ENCODE measurements around the gene E2F1. TPM values are rescaled to one million over a fixed set of nuclear protein-coding genes. Genes with fewer than 3 reads are reported as not detected.

E2F1 gene
- total and polyA plus RNA-seq, 2 of the 4 experiments (the other 2 are of a cell fraction), result 10.9 to 14.0 TPM

GRCh38 chr20:33732166-33732970, 46.2 kb upstream of the E2F1 start:
- no TSS peak for BruUV-seq (replicated peaks)
- DNase-seq, result no peak
- intact Hi-C loops (cut with micrococcal nuclease), result loop anchor here (5.0 kb wide), 2 partner anchors 65 to 80 kb away; partner anchors contain the start of genes ACTL10 and CHMP4B

More at GRCh38 chr20:33732166-33732970, 46.2 kb upstream of the E2F1 start:
- peak overlapping the region; percentile 55 for H3K4ac ChIP-seq (ENCODE audit: low read depth, low read length)
- CTCF ChIA-PET, result interaction anchor here (0.8 to 1.1 kb wide), 3 partner anchors 71 to 260 kb away, joined by 3 read pairs; no protein-coding TSS in a partner anchor
- peak overlapping the region; percentile 71 for H3K27ac ChIP-seq (ENCODE audit: insufficient read depth, low read length)
- peak overlapping the region; percentile 61 for H3K9ac ChIP-seq (ENCODE audit: low read depth, low read length)
- peak overlapping the region; percentile 35 for H4K91ac ChIP-seq (ENCODE audit: insufficient read depth, low read depth, low read length)
- H3K27me3 ChIP-seq (ENCODE audit: control insufficient read depth, insufficient read depth, low read length), result no peaks in the 10 kb centered on the region; the same call in 1 of the 2 replicates
- H2BK20ac ChIP-seq (ENCODE audit: low read depth, low read length), result no peak overlapping the region
- H2AFZ ChIP-seq (replicated peaks; ENCODE audit: low read length, poor library complexity), result peak overlapping the region; percentile 99
- peak overlapping the region; percentile 50 for H3K14ac ChIP-seq (replicated peaks; ENCODE audit: low read depth, low read length)
- peaks cover 1% of the 10 kb centered on the region; the same call in 1 of the 2 replicates for H3K36me3 ChIP-seq (ENCODE audit: control insufficient read depth, insufficient read depth, low read length)
- H2BK5ac ChIP-seq (ENCODE audit: low read depth, low read length, poor library complexity, severe bottlenecking), result peak overlapping the region; percentile 49
- H3K56ac ChIP-seq (ENCODE audit: extremely low read depth, insufficient read depth, low read length), result peak overlapping the region; percentile 76
- dilution Hi-C loops (cut with HindIII; ENCODE audit: low sequenced_read_pairs, unreplicated experiment) (no loop called here), in situ Hi-C loops (cut with MboI; ENCODE audit: low sequenced_read_pairs) (no loop called here)
- POLR2A ChIA-PET (ENCODE audit: unreplicated experiment), result interaction anchor here (0.6 kb wide), 1 partner anchor 260 kb away, joined by 3 read pairs; no protein-coding TSS in a partner anchor
- peaks cover 18% of the 10 kb centered on the region for H3K4me1 ChIP-seq (ENCODE audit: control insufficient read depth, insufficient read depth, low read length)
- peak overlapping the region; percentile 59 for H2AK9ac ChIP-seq (replicated peaks; ENCODE audit: low read depth, low read length, poor library complexity)
- peak overlapping the region; percentile 47; the same call in 1 of the 3 replicates for H2BK15ac ChIP-seq (ENCODE audit: low read depth, low read length)
- H3K23ac ChIP-seq (ENCODE audit: low read depth, low read length), result peak overlapping the region; percentile 85; the same call in 1 of the 2 replicates
- no peaks in the 10 kb centered on the region for H4K20me1 ChIP-seq (ENCODE audit: insufficient read depth, low read length)
- peak overlapping the region; percentile 3 for H3K18ac ChIP-seq (ENCODE audit: low read depth, low read length)
- peaks cover 12 to 33% of the 10 kb centered on the region in 2 experiments; a peak in 3 of 4 replicates for H3K79me1 ChIP-seq (ENCODE audit: low read depth in 1 of 2, low read length in 2 of 2)
- peak overlapping the region; percentile 21 for H4K5ac ChIP-seq (ENCODE audit: low read depth, low read length)
- peaks cover 7% of the 10 kb centered on the region for H3K9me3 ChIP-seq (ENCODE audit: control insufficient read depth, insufficient read depth, low read length)
- WGBS, 2 experiments (ENCODE audit: extremely low coverage in 2 of 2, insufficient read length in 1 of 2), result 1% methylated on average over 20 of the region's 68 CpGs; no CpG with 5 or more reads in 1 of the 2 experiments
- peak overlapping the region; percentile 83 for H2AK5ac ChIP-seq (ENCODE audit: low read depth, low read length)
- ATAC-seq (ENCODE audit: low read depth), result peak; percentile 1; the same call in 1 of the 2 replicates
- H3K4me3 ChIP-seq (ENCODE audit: insufficient read depth, low read depth, low read length), result peak overlapping the region; percentile 43
- peak overlapping the region; percentile 67 for H3K4me2 ChIP-seq (ENCODE audit: low read depth, low read length)
- TF ChIP-seq RCOR1 (IDR thresholded peaks at IDR 0.05; ENCODE audit: insufficient replicate concordance, low read length), result no peak
- TF ChIP-seq MAZ (IDR thresholded peaks at IDR 0.05; ENCODE audit: borderline replicate concordance, low read depth, low read length), result 0 out of 2 replicates have a peak, but pooled peaks have one; percentile 2
- H4K8ac ChIP-seq (ENCODE audit: low read depth in 2 of 2, low read length in 2 of 2), result peak overlapping the region; percentile 94 to 97
- peak overlapping the region; percentile 26 for H2BK120ac ChIP-seq (ENCODE audit: low read depth, low read length)
- peaks cover 7% of the 10 kb centered on the region; the same call in 1 of the 2 replicates for H3K9me1 ChIP-seq (ENCODE audit: insufficient read depth, low read length)
